K562 (cell line): ENCODE results near the gene NFATC2. TPM values are rescaled to one million over a fixed set of nuclear protein-coding genes. Genes with fewer than 3 reads are reported as not detected.

Experiments used
- ATAC-seq: fragments of 200-7000 bp; cut with Tn5 transposase; 3 replicates; pipeline ENCODE4 v1.9.1; 2020; ENCODE audit warnings: moderate library complexity
- BruUV-seq: library from RNA; stranded (reverse); fragments of 400-500 nt; replicated peaks from 2 replicates; lab custom pipeline; 2021; lab: Mats Ljungman, UMichigan
- CTCF ChIA-PET: fragments of 300-600 bp; formaldehyde crosslinking; extraction: SDS; loops from one replicate; lab custom pipeline; 2021; ENCODE audit warnings: low intra/inter-chr PET ratio; lab: Yijun Ruan, JAX
- POLR2A ChIA-PET: fragments of 300-600, 350-650 bp; sonication (Branson Sonifier 250); formaldehyde crosslinking; extraction: SDS; loops from one replicate; lab custom pipeline; 2021; ENCODE audit warnings: antibody characterized with exemption, inconsistent platforms; lab: Yijun Ruan, JAX
- DNase-seq, 4 experiments: peaks; one replicate each; pipeline versions ENCODE4 v3.0.0 to v3.0.0-alpha.2; 2011 to 2018; ENCODE audit warnings: low spot score in 3 of 4, mixed read lengths in 3 of 4; ENCODE audit errors: extremely low read depth in 1 of 4
- FAIRE-seq: peaks from 2 replicates; lab custom pipeline; 2011; peaks lifted over from hg19 to GRCh38; lab: Jason Lieb, UNC
- H2AFZ ChIP-seq: 2 replicates; pipeline ENCODE4 v1.6.0; 2011; ENCODE audit warnings: low read depth, low read length, control low read depth, inconsistent platforms
- H3K27ac ChIP-seq: fragments of 200-600 bp; 3 replicates; pipeline ENCODE4 v1.8.0; 2011; ENCODE audit warnings: low read depth, mild to moderate bottlenecking, control low read depth, inconsistent platforms, low read length, moderate library complexity, mixed read lengths; ENCODE audit errors: extremely low read depth
- H3K27me3 ChIP-seq, 2 experiments: fragments of 300-600 bp in 1 of 2; 2 replicates in 1 of 2; 3 replicates in 1 of 2; pipeline versions ENCODE4 v1.6.0 to v1.8.0; 2011; ENCODE audit warnings: inconsistent platforms in 2 of 2, low read length in 2 of 2, mild to moderate bottlenecking in 1 of 2, mixed read lengths in 1 of 2, moderate library complexity in 1 of 2; ENCODE audit not compliant: control insufficient read depth in 2 of 2, insufficient read depth in 2 of 2
- H3K36me3 ChIP-seq: fragments of 300-600 bp; 3 replicates; pipeline ENCODE4 v1.8.0; 2011; ENCODE audit warnings: mild to moderate bottlenecking, low read length, inconsistent platforms; ENCODE audit not compliant: control insufficient read depth, insufficient read depth
- H3K4me1 ChIP-seq, 2 experiments: fragments of 200-600 bp in 1 of 2; replicated peaks in 1 of 2; 2 replicates in 1 of 2; 3 replicates in 1 of 2; pipeline versions ENCODE4 v1.5.1 to v1.8.0; 2011; ENCODE audit warnings: inconsistent platforms in 2 of 2, low read length in 2 of 2, mild to moderate bottlenecking in 1 of 2, mixed read lengths in 1 of 2, moderate library complexity in 1 of 2; ENCODE audit not compliant: control insufficient read depth in 2 of 2, insufficient read depth in 2 of 2
- H3K4me2 ChIP-seq: 2 replicates; pipeline ENCODE4 v1.6.1; 2011; ENCODE audit warnings: low read length, control low read depth, inconsistent platforms, mixed read lengths; ENCODE audit not compliant: insufficient read depth
- H3K4me3 ChIP-seq: fragments of 200-600 bp; sonication (generic), shearing (Covaris generic); 2 replicates; pipeline ENCODE4 v1.5.1; 2016; ENCODE audit warnings: control low read depth, inconsistent platforms
- H3K79me2 ChIP-seq: fragments of 200-600 bp; 3 replicates; pipeline ENCODE4 v1.8.0; 2011; ENCODE audit warnings: low read length, inconsistent platforms; ENCODE audit not compliant: control insufficient read depth, insufficient read depth
- H3K9ac ChIP-seq, 2 experiments: 2 replicates each; pipeline versions ENCODE4 v1.6.0 to v1.6.1; 2011; ENCODE audit warnings: low read depth in 2 of 2, low read length in 2 of 2, control low read depth in 1 of 2, inconsistent platforms in 1 of 2, mild to moderate bottlenecking in 1 of 2, mixed read lengths in 1 of 2; ENCODE audit not compliant: insufficient read depth in 1 of 2
- H3K9me1 ChIP-seq: one replicate; pipeline ENCODE4 v1.6.0; 2011; ENCODE audit warnings: inconsistent platforms, mild to moderate bottlenecking, low read length, moderate library complexity; ENCODE audit not compliant: control insufficient read depth, insufficient read depth
- H3K9me3 ChIP-seq: replicated peaks from 2 replicates; pipeline ENCODE4 v1.5.1; 2011; ENCODE audit warnings: low read depth, low read length, inconsistent platforms; ENCODE audit not compliant: control insufficient read depth, insufficient read depth
- H4K20me1 ChIP-seq: replicated peaks from 2 replicates; pipeline ENCODE4 v1.6.1; 2011; ENCODE audit warnings: low read length, inconsistent platforms, mixed read lengths; ENCODE audit not compliant: control insufficient read depth, insufficient read depth
- EHMT2 ChIP-seq: fragments of 450-650 bp; IDR thresholded peaks from 2 replicates; pipeline ENCODE4 v1.6.1; 2018; ENCODE audit warnings: antibody characterized with exemption
- SRSF3 ChIP-seq: fragments of 200-400 bp; formaldehyde crosslinking; IDR thresholded peaks from 2 replicates; pipeline ENCODE4 v1.6.1; 2016; ENCODE audit warnings: mild to moderate bottlenecking, low read length, moderate library complexity; ENCODE audit not compliant: insufficient read depth
- USF1 ChIP-seq: sonication (generic); formaldehyde crosslinking; IDR thresholded peaks from 2 replicates; pipeline ENCODE4 v1.9.0; 2022; ENCODE audit warnings: mild to moderate bottlenecking, missing genetic modification reagents
- USF2 ChIP-seq: sonication (generic); formaldehyde crosslinking; IDR thresholded peaks from 2 replicates; pipeline ENCODE4 v1.5.0; 2020; ENCODE audit warnings: missing genetic modification reagents
- WGBS: fragments of 100-300 bp; shearing (Covaris generic); methylation state at CpG from one replicate; pipeline ENCODE4 v1.1.6; 2016; ENCODE audit warnings: low coverage, mixed read lengths; ENCODE audit not compliant: insufficient coverage; ENCODE audit errors: missing lambda C conversion rate; 5-methylcytosine and 5-hydroxymethylcytosine counted together
- in situ Hi-C: fragments of 300-500 bp; cut with MboI; formaldehyde crosslinking; loops from 4 replicates; pipeline ENCODE4 v1.15.0; 2018; ENCODE audit warnings: inconsistent platforms, mixed read lengths
- intact Hi-C: fragments of 100-400 bp; cut with micrococcal nuclease; formaldehyde crosslinking; loops from 2 replicates; pipeline ENCODE4 v1.14.2; 2022
- polyA plus RNA-seq, 8 experiments: library from polyadenylated mRNA; depleted of rRNA in 4 of 8; stranded (reverse) in 5 of 8; unstranded in 3 of 8; fragments of >200 nt; fragmentation: Nextera tagmentation in 2 of 8; fragmentation: Illumina TruSeq in 1 of 8; extraction: Ambion mirVana in 2 of 8; extraction: Trizol in 1 of 8; gene quantifications; 2 replicates each; pipeline versions ENCODE4 v1.2.1 to v1.2.3, GENCODE V29; 2011 to 2014; ENCODE audit warnings: inconsistent platforms in 1 of 8, missing spikeins in 1 of 8
- total RNA-seq, 7 experiments: library from RNA; depleted of rRNA in 6 of 7; stranded (reverse); fragments of >200 nt in 6 of 7; fragmentation: Illumina TruSeq in 2 of 7; extraction: Trizol in 2 of 7; gene quantifications; 2 replicates each; pipeline versions ENCODE4 v1.2.1 to v1.2.3, GENCODE V29; 2011 to 2021; ENCODE audit warnings: low replicate concordance in 1 of 7

NFATC2 gene
- total and polyA plus RNA-seq, 9 of the 15 experiments (the other 6 are each of a cell fraction or from before 2014, with no cell fraction given), result 1.9 to 11.2 (median 3.0) TPM

DNA sequence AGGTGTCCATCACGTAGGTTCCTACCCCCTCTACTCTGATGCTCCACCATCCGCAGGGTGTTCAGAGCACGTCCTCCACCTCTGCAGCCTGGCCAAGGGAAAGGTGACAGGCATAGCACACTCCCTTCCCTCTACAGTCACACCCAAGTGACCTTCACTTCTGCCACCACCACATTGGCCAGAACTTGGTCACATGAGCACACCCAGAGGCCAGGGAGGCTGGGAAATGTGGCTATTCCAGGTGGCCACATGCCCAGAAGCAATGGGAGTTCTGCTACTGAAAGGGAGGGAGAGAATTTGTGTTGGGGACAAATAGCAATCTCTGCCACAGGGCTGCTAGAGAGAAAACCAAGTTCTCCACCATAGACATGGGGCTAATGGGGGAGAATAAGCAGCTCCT lies 180.3 kb downstream of the NFATC2 start:
- intact Hi-C loops (no loop called here), in situ Hi-C loops (no loop called here)
- CTCF ChIA-PET, result no interaction called here
- H3K4me3 ChIP-seq, result no peak overlapping the region
- no peaks in the 10 kb centered on the region for H3K9me1 ChIP-seq
- no peaks in the 10 kb centered on the region for H4K20me1 ChIP-seq
- no peaks in the 10 kb centered on the region for H3K9me3 ChIP-seq
- ATAC-seq, result no peak
- H3K79me2 ChIP-seq, result no peaks in the 10 kb centered on the region
- WGBS, result 25% methylated on average over 3 of the region's 3 CpGs
- H3K9ac ChIP-seq, result no peak overlapping the region
- DNase-seq, result no peak
- no TSS peak for BruUV-seq
- no peaks in the 10 kb centered on the region for H3K36me3 ChIP-seq
- TF ChIP-seq USF2 (CRISPR knock-in tag) (peak; percentile 24; the same call in 1 of the 2 replicates), SRSF3 (no peak), USF1 (CRISPR knock-in tag) (peak; percentile 29; the same call in 1 of the 2 replicates), EHMT2 (no peak)
- peaks cover 6 to 32% of the 10 kb centered on the region in 2 experiments; a peak in 4 of 5 replicates for H3K27me3 ChIP-seq
- POLR2A ChIA-PET, result no interaction called here
- no peak overlapping the region for H3K4me2 ChIP-seq
- H3K4me1 ChIP-seq, result peaks cover 0 to 11% of the 10 kb centered on the region in 2 experiments; a peak in 2 of 5 replicates
- FAIRE-seq, result no peak
- no peak overlapping the region for H2AFZ ChIP-seq
- no peak overlapping the region for H3K27ac ChIP-seq
